GM23338 (cell line): ENCODE data around the gene MRNIP. TPM values are rescaled to one million over a fixed set of nuclear protein-coding genes. Genes with fewer than 3 reads are reported as not detected.

Source experiments
- ATAC-seq: fragments of 200-7000 bp; cut with Tn5 transposase; 3 replicates; pipeline ENCODE4 v1.9.1; 2020
- DNase-seq: peaks from one replicate; pipeline ENCODE4 v3.0.0-alpha.2; 2015; ENCODE audit warnings: low spot score
- H2AFZ ChIP-seq: fragments of 200-600 bp; sonication (generic); 2 replicates; pipeline ENCODE4 v1.8.0; 2016; ENCODE audit warnings: antibody characterized with exemption, mild to moderate bottlenecking, moderate library complexity
- H3F3A ChIP-seq: fragments of 200-600 bp; sonication (generic); replicated peaks from 2 replicates; pipeline ENCODE4 v1.8.0; 2017; ENCODE audit warnings: antibody characterized with exemption, mixed run types, low read depth
- H3K27ac ChIP-seq: fragments of 200-600 bp; sonication (generic); 2 replicates; pipeline ENCODE4 v1.6.1; 2016; ENCODE audit warnings: low read depth
- H3K27me3 ChIP-seq: fragments of 200-600 bp; sonication (generic); 2 replicates; pipeline ENCODE4 v1.8.0; 2016; ENCODE audit warnings: mild to moderate bottlenecking, mixed run types, moderate library complexity; ENCODE audit not compliant: insufficient read depth
- H3K36me3 ChIP-seq: fragments of 200-600 bp; sonication (generic); 2 replicates; pipeline ENCODE4 v1.8.0; 2016; ENCODE audit warnings: mild to moderate bottlenecking; ENCODE audit not compliant: insufficient read depth
- H3K4me1 ChIP-seq: fragments of 200-600 bp; sonication (generic); 2 replicates; pipeline ENCODE4 v1.8.0; 2016; ENCODE audit warnings: mild to moderate bottlenecking, moderate library complexity; ENCODE audit not compliant: insufficient read depth
- H3K4me2 ChIP-seq: fragments of 200-600 bp; sonication (generic); 2 replicates; pipeline ENCODE4 v1.7.1; 2017; ENCODE audit warnings: mixed run types
- H3K4me3 ChIP-seq: fragments of 200-600 bp; sonication (generic); 2 replicates; pipeline ENCODE4 v1.6.1; 2016; ENCODE audit warnings: mixed run types
- H3K79me2 ChIP-seq: fragments of 200-600 bp; sonication (generic); replicated peaks from 2 replicates; pipeline ENCODE4 v1.8.0; 2017; ENCODE audit warnings: mild to moderate bottlenecking; ENCODE audit not compliant: insufficient read depth
- H3K9me2 ChIP-seq: fragments of 200-600 bp; sonication (generic); 2 replicates; pipeline ENCODE4 v1.8.0; 2017; ENCODE audit not compliant: insufficient read depth
- H4K20me1 ChIP-seq: fragments of 200-600 bp; sonication (generic); replicated peaks from 2 replicates; pipeline ENCODE4 v1.8.0; 2017; ENCODE audit warnings: mild to moderate bottlenecking; ENCODE audit not compliant: insufficient read depth
- H3K27ac Mint-ChIP-seq: 2 replicates; pipeline ENCODE4 v1.8.0; 2020; ENCODE audit warnings: inconsistent platforms, mild to moderate bottlenecking, moderate library complexity, mixed read lengths
- H3K27me3 Mint-ChIP-seq: 3 replicates; pipeline ENCODE4 v1.8.0; 2022; ENCODE audit warnings: low read depth, mild to moderate bottlenecking, moderate library complexity, mixed read lengths, inconsistent platforms; ENCODE audit not compliant: insufficient read depth, poor library complexity
- H3K36me3 Mint-ChIP-seq: 3 replicates; pipeline ENCODE4 v1.8.0; 2021; ENCODE audit warnings: low read depth, mild to moderate bottlenecking, inconsistent platforms, moderate library complexity, mixed read lengths
- H3K4me1 Mint-ChIP-seq: 3 replicates; pipeline ENCODE4 v1.8.0; 2020; ENCODE audit warnings: mild to moderate bottlenecking, inconsistent platforms, mixed read lengths
- H3K4me3 Mint-ChIP-seq: 3 replicates; pipeline ENCODE4 v1.8.0; 2021; ENCODE audit warnings: moderate library complexity, mild to moderate bottlenecking, inconsistent platforms, mixed read lengths
- H3K9me3 Mint-ChIP-seq: 3 replicates; pipeline ENCODE4 v1.8.0; 2020; ENCODE audit warnings: moderate library complexity, mild to moderate bottlenecking, inconsistent platforms, mixed read lengths
- EZH2phosphoT487 ChIP-seq: fragments of 200-600 bp; sonication (generic); IDR thresholded peaks from one replicate; pipeline ENCODE4 v1.8.1; 2018; ENCODE audit warnings: antibody characterized with exemption; ENCODE audit not compliant: unreplicated experiment
- NANOG ChIP-seq: IDR thresholded peaks from 2 replicates; pipeline ENCODE4 v1.6.1; 2016; ENCODE audit warnings: antibody characterized with exemption, borderline replicate concordance
- POLR2AphosphoS5 ChIP-seq: IDR thresholded peaks from 2 replicates; pipeline ENCODE4 v1.6.1; 2016; ENCODE audit warnings: antibody characterized with exemption, low read depth
- ZNF114 ChIP-seq: fragments of 250-450 bp; sonication (Bioruptor Pico); IDR thresholded peaks from 2 replicates; pipeline ENCODE4 v1.5.0; 2020; ENCODE audit warnings: mild to moderate bottlenecking, moderate library complexity
- ZNF331 ChIP-seq: fragments of 250-450 bp; sonication (Bioruptor Pico); IDR thresholded peaks from 2 replicates; pipeline ENCODE4 v1.5.0; 2020; ENCODE audit warnings: low read depth, mild to moderate bottlenecking, moderate library complexity
- polyA plus RNA-seq: library from polyadenylated mRNA; unstranded; fragments of >200 nt; fragmentation: Nextera tagmentation; extraction: Ambion mirVana; gene quantifications from 2 replicates; pipeline ENCODE4 v1.2.1, GENCODE V29; 2016
- total RNA-seq: library from RNA; depleted of rRNA; stranded (reverse); fragments of >200 nt; shearing (Covaris generic); gene quantifications from 2 replicates; pipeline ENCODE4 v1.2.3, GENCODE V29; 2014
- TF ChIP-seq, protein P1 (sequence below), 2 experiments: fragments of 200-600 bp in 1 of 2; sonication (generic) in 1 of 2; conservative IDR thresholded peaks; 2 replicates each; pipeline versions ENCODE4 v1.5.1 to v1.6.1; 2016 to 2017; ENCODE audit warnings: antibody characterized with exemption in 2 of 2, low read depth in 2 of 2, mild to moderate bottlenecking in 2 of 2, moderate library complexity in 1 of 2
- TF ChIP-seq, protein P2 (sequence below): fragments of 250-450 bp; sonication (Bioruptor Pico); IDR thresholded peaks from 2 replicates; pipeline ENCODE4 v1.5.0; 2020; ENCODE audit warnings: mild to moderate bottlenecking, moderate library complexity

The MRNIP gene
- total and polyA plus RNA-seq, 2 experiments from 2014 or later: 18.2 to 34.4 TPM

DNA sequence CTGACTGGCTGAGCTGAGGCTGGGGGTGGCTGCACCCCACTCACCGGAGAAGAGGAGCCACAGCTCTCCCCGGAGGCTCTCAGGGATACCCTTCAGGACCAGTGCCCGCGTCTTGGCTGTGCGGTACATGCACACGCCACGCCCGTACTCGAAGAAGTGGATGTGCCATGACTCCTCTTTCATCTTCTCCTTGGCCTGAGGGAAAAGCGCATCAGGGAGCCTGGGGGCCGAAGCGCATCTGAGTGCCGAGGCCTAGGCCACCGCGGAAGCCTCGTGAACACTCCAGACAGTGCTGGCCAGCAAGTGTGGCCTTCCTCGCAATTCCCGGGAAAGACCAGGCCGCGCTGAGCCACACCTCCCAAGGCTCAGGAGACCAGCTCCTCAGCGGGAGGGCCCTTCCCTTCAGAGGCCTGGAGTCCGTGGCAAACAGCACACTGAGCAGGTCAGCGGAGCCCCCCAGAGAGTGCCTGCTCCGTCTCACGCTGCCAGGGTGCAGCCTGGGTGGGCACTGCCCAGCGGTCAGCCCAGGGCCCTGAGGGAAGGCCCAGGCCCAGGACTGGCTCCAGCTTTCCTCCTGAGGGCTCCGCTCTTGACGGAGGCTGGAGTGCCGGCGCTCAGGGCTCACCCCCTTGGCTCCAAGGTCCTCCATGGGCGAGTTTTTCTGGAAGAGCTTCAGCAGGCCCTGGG lies 20.5 kb upstream of the MRNIP start (continued):
- no peak for TF ChIP-seq EZH2phosphoT487
- no peak for TF ChIP-seq ZNF331
- TF ChIP-seq POLR2AphosphoS5: no peak
- no peak for TF ChIP-seq NANOG
- TF ChIP-seq, protein P1, sequence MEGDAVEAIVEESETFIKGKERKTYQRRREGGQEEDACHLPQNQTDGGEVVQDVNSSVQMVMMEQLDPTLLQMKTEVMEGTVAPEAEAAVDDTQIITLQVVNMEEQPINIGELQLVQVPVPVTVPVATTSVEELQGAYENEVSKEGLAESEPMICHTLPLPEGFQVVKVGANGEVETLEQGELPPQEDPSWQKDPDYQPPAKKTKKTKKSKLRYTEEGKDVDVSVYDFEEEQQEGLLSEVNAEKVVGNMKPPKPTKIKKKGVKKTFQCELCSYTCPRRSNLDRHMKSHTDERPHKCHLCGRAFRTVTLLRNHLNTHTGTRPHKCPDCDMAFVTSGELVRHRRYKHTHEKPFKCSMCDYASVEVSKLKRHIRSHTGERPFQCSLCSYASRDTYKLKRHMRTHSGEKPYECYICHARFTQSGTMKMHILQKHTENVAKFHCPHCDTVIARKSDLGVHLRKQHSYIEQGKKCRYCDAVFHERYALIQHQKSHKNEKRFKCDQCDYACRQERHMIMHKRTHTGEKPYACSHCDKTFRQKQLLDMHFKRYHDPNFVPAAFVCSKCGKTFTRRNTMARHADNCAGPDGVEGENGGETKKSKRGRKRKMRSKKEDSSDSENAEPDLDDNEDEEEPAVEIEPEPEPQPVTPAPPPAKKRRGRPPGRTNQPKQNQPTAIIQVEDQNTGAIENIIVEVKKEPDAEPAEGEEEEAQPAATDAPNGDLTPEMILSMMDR (conservative IDR thresholded peaks at IDR 0.05; ENCODE audit: low read depth in 2 of 2): no peak

DNA sequence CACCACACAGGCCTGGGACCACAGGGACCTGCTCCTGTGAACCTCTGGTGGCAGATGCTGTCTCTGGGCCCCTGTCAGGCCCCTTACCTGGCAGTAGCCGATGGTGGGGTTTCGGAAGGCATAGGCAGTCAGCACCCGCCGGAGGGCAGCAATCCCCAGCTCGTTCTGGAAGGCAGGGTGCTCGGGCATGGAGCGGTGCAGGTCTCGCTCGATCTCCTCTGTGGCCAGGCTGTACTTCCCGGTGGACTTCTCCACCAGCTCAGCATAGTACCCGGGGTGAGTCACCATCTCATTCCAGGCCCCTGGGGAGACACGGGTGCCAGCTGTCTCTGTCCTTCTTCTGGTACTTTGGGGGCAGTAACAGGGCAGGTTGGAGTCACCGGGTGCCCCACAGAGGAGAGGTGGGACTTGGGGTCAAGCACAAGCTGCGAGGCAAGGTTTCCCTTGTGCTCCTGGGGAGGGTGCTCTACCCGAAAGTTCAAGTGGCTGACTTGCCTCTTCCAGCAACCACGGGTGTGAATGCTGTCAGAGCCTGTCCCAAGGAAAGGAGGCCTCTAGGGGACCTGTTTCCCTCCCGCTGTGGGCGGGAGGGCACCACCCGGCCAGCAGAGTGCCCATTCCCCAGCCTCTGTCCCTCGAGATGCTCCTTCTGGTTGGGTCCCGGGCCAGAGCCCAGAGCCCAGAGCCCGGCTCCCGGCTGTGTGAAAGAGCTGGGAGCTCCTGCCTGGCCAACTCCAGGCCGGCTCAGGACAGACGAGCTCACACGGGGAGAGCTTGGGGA lies 19.8 kb upstream of the MRNIP start:
- H3K27me3 Mint-ChIP-seq: peaks cover 4% of the 10 kb centered on the region
- Histone ChIP-seq H2AFZ (no peak overlapping the region), H3K4me1 (no peaks in the 10 kb centered on the region), H3F3A (no peaks in the 10 kb centered on the region), H3K4me3 (no peak overlapping the region), H4K20me1 (no peaks in the 10 kb centered on the region), H3K4me2 (no peak overlapping the region), H3K27ac (no peak overlapping the region), H3K27me3 (no peaks in the 10 kb centered on the region), H3K36me3 (peaks cover 8% of the 10 kb centered on the region; the same call in 1 of the 2 replicates), H3K9me2 (0 out of 2 replicates have a peak, but pooled peaks cover 2% of the 10 kb centered on the region), H3K79me2 (no peaks in the 10 kb centered on the region)
- ATAC-seq (no peak; the same call in 1 of the 3 replicates), DNase-seq (no peak)
- peaks cover 17% of the 10 kb centered on the region for H3K9me3 Mint-ChIP-seq
- no peaks in the 10 kb centered on the region for H3K4me1 Mint-ChIP-seq
- H3K27ac Mint-ChIP-seq: no peak overlapping the region
- peaks cover 35% of the 10 kb centered on the region for H3K36me3 Mint-ChIP-seq
- TF ChIP-seq, protein P2, sequence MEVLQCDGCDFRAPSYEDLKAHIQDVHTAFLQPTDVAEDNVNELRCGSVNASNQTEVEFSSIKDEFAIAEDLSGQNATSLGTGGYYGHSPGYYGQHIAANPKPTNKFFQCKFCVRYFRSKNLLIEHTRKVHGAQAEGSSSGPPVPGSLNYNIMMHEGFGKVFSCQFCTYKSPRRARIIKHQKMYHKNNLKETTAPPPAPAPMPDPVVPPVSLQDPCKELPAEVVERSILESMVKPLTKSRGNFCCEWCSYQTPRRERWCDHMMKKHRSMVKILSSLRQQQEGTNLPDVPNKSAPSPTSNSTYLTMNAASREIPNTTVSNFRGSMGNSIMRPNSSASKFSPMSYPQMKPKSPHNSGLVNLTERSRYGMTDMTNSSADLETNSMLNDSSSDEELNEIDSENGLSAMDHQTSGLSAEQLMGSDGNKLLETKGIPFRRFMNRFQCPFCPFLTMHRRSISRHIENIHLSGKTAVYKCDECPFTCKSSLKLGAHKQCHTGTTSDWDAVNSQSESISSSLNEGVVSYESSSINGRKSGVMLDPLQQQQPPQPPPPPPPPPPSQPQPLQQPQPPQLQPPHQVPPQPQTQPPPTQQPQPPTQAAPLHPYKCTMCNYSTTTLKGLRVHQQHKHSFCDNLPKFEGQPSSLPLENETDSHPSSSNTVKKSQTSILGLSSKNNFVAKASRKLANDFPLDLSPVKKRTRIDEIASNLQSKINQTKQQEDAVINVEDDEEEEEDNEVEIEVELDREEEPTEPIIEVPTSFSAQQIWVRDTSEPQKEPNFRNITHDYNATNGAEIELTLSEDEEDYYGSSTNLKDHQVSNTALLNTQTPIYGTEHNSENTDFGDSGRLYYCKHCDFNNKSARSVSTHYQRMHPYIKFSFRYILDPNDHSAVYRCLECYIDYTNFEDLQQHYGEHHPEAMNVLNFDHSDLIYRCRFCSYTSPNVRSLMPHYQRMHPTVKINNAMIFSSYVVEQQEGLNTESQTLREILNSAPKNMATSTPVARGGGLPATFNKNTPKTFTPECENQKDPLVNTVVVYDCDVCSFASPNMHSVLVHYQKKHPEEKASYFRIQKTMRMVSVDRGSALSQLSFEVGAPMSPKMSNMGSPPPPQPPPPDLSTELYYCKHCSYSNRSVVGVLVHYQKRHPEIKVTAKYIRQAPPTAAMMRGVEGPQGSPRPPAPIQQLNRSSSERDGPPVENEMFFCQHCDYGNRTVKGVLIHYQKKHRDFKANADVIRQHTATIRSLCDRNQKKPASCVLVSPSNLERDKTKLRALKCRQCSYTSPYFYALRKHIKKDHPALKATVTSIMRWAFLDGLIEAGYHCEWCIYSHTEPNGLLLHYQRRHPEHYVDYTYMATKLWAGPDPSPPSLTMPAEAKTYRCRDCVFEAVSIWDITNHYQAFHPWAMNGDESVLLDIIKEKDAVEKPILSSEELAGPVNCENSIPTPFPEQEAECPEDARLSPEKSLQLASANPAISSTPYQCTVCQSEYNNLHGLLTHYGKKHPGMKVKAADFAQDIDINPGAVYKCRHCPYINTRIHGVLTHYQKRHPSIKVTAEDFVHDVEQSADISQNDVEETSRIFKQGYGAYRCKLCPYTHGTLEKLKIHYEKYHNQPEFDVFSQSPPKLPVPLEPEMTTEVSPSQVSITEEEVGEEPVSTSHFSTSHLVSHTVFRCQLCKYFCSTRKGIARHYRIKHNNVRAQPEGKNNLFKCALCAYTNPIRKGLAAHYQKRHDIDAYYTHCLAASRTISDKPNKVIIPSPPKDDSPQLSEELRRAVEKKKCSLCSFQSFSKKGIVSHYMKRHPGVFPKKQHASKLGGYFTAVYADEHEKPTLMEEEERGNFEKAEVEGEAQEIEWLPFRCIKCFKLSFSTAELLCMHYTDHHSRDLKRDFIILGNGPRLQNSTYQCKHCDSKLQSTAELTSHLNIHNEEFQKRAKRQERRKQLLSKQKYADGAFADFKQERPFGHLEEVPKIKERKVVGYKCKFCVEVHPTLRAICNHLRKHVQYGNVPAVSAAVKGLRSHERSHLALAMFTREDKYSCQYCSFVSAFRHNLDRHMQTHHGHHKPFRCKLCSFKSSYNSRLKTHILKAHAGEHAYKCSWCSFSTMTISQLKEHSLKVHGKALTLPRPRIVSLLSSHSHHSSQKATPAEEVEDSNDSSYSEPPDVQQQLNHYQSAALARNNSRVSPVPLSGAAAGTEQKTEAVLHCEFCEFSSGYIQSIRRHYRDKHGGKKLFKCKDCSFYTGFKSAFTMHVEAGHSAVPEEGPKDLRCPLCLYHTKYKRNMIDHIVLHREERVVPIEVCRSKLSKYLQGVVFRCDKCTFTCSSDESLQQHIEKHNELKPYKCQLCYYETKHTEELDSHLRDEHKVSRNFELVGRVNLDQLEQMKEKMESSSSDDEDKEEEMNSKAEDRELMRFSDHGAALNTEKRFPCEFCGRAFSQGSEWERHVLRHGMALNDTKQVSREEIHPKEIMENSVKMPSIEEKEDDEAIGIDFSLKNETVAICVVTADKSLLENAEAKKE (CRISPR knock-in tag): no peak
- no peak for TF ChIP-seq EZH2phosphoT487
- TF ChIP-seq, protein P1 (conservative IDR thresholded peaks at IDR 0.05; ENCODE audit: low read depth in 2 of 2): peak in 1 of 2 experiments; percentile 36; a peak in 1 of 4 replicates
- TF ChIP-seq ZNF114 (CRISPR knock-in tag): no peak
- no peak overlapping the region for H3K4me3 Mint-ChIP-seq
